ENCODE data around the gene KRTAP19-8. TPM values are rescaled to one million over a fixed set of nuclear protein-coding genes. Genes with fewer than 3 reads are reported as not detected.

The KRTAP19-8 gene
- not detected for total RNA-seq

GRCh38 chr21:31038376-31038775, at the start of gene KRTAP19-8:
KRTAP19-8 (minus strand) TSS chr21:31038476; CDS start chr21:31038443, 33 bp downstream.
- WGBS, 2 donors = 45 to 51% methylated on average over 2 of the region's 2 CpGs
- Histone ChIP-seq H3K4me3 (no peak within 1 kb of the TSS), H3K4me1 (no peaks in the 10 kb centered on the region), H3K9me3 (no peaks in the 10 kb centered on the region), H3K27ac (no peak within 1 kb of the TSS), H3K27me3 (no peaks in the 10 kb centered on the region), H3K36me3 (replicated peaks in 1 of 2; ENCODE audit: insufficient read depth in 1 of 2, low read depth in 2 of 2) (no peaks in the 10 kb centered on the region)
- ATAC-seq = no peak
- intact Hi-C loops (cut with DNase I) = no loop called here
- DNase-seq = no peak
- no peak for TF ChIP-seq CTCF (IDR thresholded peaks at IDR 0.05)
- TF ChIP-seq POLR2A (IDR thresholded peaks at IDR 0.05) = no peak

- intact Hi-C loops (cut with DNase I) = loop anchor here (5.0 kb wide), 1 partner anchor 746 kb away; no protein-coding TSS in a partner anchor
- no peak overlapping the region for H3K4me3 ChIP-seq
- 63 to 71% methylated on average over 27 to 34 of the region's 34 CpGs for WGBS, 2 donors
- TF ChIP-seq POLR2A (IDR thresholded peaks at IDR 0.05) = no peak
- no peak for TF ChIP-seq CTCF (IDR thresholded peaks at IDR 0.05)
- ATAC-seq (no peak), DNase-seq (no peak)
- H3K9me3 ChIP-seq = no peaks in the 10 kb centered on the region
- H3K27ac ChIP-seq = no peak overlapping the region
- H3K4me1 ChIP-seq = no peaks in the 10 kb centered on the region
- no peaks in the 10 kb centered on the region for H3K36me3 ChIP-seq (replicated peaks in 1 of 2; ENCODE audit: insufficient read depth in 1 of 2, low read depth in 2 of 2)
- no peaks in the 10 kb centered on the region for H3K27me3 ChIP-seq
Measured at GRCh38 chr21:31087639-31088473, 49.6 kb upstream of the KRTAP19-8 start.

- WGBS, 2 donors = 39 to 42% methylated on average over 6 of the region's 6 CpGs
- H3K27ac ChIP-seq = no peak overlapping the region
- intact Hi-C loops (cut with DNase I) = loop anchor here (5.0 kb wide), 1 partner anchor 742 kb away; no protein-coding TSS in a partner anchor
Measured at GRCh38 chr21:31084689-31085088, 46.4 kb upstream of the KRTAP19-8 start.

GRCh38 chr21:31078796-31079195, 40.5 kb upstream of the KRTAP19-8 start:
- Histone ChIP-seq H3K27me3 (no peaks in the 10 kb centered on the region), H3K4me1 (no peaks in the 10 kb centered on the region), H3K27ac (no peak overlapping the region), H3K36me3 (replicated peaks in 1 of 2; ENCODE audit: insufficient read depth in 1 of 2, low read depth in 2 of 2) (no peaks in the 10 kb centered on the region), H3K9me3 (no peaks in the 10 kb centered on the region), H3K4me3 (no peak overlapping the region)
- ATAC-seq = no peak
- 37 to 55% methylated on average over 4 of the region's 4 CpGs for WGBS, 2 donors
- intact Hi-C loops (cut with DNase I) = no loop called here
- TF ChIP-seq POLR2A (IDR thresholded peaks at IDR 0.05) (no peak), CTCF (IDR thresholded peaks at IDR 0.05) (no peak)
- DNase-seq = no peak

More at GRCh38 chr21:31084689-31085088, 46.4 kb upstream of the KRTAP19-8 start:
- H3K4me3 ChIP-seq = no peak overlapping the region
- no peaks in the 10 kb centered on the region for H3K27me3 ChIP-seq
- H3K4me1 ChIP-seq = no peaks in the 10 kb centered on the region
- TF ChIP-seq POLR2A (IDR thresholded peaks at IDR 0.05) (no peak), CTCF (IDR thresholded peaks at IDR 0.05) (no peak)
- H3K36me3 ChIP-seq (replicated peaks in 1 of 2; ENCODE audit: insufficient read depth in 1 of 2, low read depth in 2 of 2) = no peaks in the 10 kb centered on the region
- no peaks in the 10 kb centered on the region for H3K9me3 ChIP-seq
- no peak for DNase-seq
- no peak for ATAC-seq
